Measurements from ENCODE around the gene LETMD1. TPM values are rescaled to one million over a fixed set of nuclear protein-coding genes. Genes with fewer than 3 reads are reported as not detected.

Gene LETMD1
- total and polyA plus RNA-seq, 2 of the 8 experiments (the other 6 are each of a cell fraction or from before 2014, with no cell fraction given): 39.4 to 65.3 TPM

- Histone ChIP-seq H3K9me3 (ENCODE audit: insufficient read depth in 2 of 2, low read depth in 1 of 2, low read length in 1 of 2) (no peaks in the 10 kb centered on the region), H3K27ac (ENCODE audit: low read depth, low read length) (no peak overlapping the region), H2BK15ac (ENCODE audit: low read length) (no peak overlapping the region), H3K56ac (replicated peaks; ENCODE audit: insufficient read length, low read depth, low read length) (no peak overlapping the region), H3K79me2 (ENCODE audit: control insufficient read depth in 1 of 2, insufficient read depth in 2 of 2, low read length in 2 of 2) (peaks cover 9 to 47% of the 10 kb centered on the region in 2 experiments; a peak in 3 of 4 replicates), H3K79me1 (ENCODE audit: low read depth, low read length) (peaks cover 8% of the 10 kb centered on the region), H4K8ac (ENCODE audit: extremely low read depth, insufficient read depth, low read length) (no peak overlapping the region), H2BK20ac (ENCODE audit: low read length) (no peak overlapping the region), H2BK12ac (ENCODE audit: low read depth, low read length) (no peak overlapping the region), H3K9ac (replicated peaks in 1 of 4; ENCODE audit: extremely low read depth in 1 of 4, low read depth in 3 of 4, low read length in 3 of 4) (no peak overlapping the region; a peak in 1 of 7 replicates), H3K23me2 (ENCODE audit: low read depth, low read length) (peaks cover 7% of the 10 kb centered on the region), H2BK5ac (ENCODE audit: low read depth, low read length) (no peak overlapping the region), H3K4me3 (ENCODE audit: extremely low read depth in 1 of 4, insufficient read depth in 2 of 4, low read depth in 3 of 4, low read length in 4 of 4) (peak overlapping the region in 1 of 4 experiments; percentile 84; a peak in 2 of 8 replicates), H3K36me3 (ENCODE audit: control insufficient read depth in 2 of 4, insufficient read depth in 4 of 4, low read length in 3 of 4) (peaks cover 0 to 5% (median 0%) of the 10 kb centered on the region in 4 experiments; a peak in 2 of 8 replicates), H2AFZ (ENCODE audit: low read length) (no peak overlapping the region), H2AK5ac (ENCODE audit: low read depth, low read length) (no peak overlapping the region), H3K23ac (ENCODE audit: insufficient read length) (no peak overlapping the region), H3K14ac (ENCODE audit: insufficient read length) (no peak overlapping the region), H3K4me1 (replicated peaks in 1 of 4; ENCODE audit: control insufficient read depth in 3 of 4, insufficient read depth in 4 of 4, low read length in 3 of 4) (peaks cover 4 to 6% (median 5%) of the 10 kb centered on the region in 4 experiments; a peak in 4 of 7 replicates), H2BK120ac (replicated peaks; ENCODE audit: low read depth, low read length) (no peak overlapping the region), H3K27me3 (replicated peaks in 1 of 4; ENCODE audit: control insufficient read depth in 3 of 4, extremely low read depth in 1 of 4, insufficient read depth in 3 of 4, low read length in 3 of 4) (no peaks in the 10 kb centered on the region), H4K20me1 (replicated peaks in 1 of 2; ENCODE audit: control insufficient read depth in 1 of 2, insufficient read depth in 2 of 2, low read length in 2 of 2) (peaks cover 0 to 5% of the 10 kb centered on the region in 2 experiments), H3K4ac (replicated peaks; ENCODE audit: insufficient read length, low read depth, low read length) (no peak overlapping the region), H3K18ac (ENCODE audit: extremely low read depth, low read length) (no peak overlapping the region), H4K5ac (ENCODE audit: insufficient read length, low read depth, low read length) (no peak overlapping the region), H3K4me2 (ENCODE audit: insufficient read depth in 1 of 2, low read depth in 2 of 2, low read length in 2 of 2) (peak overlapping the region in 1 of 2 experiments; percentile 100; a peak in 1 of 4 replicates), H4K91ac (replicated peaks; ENCODE audit: insufficient read length, low read length) (no peak overlapping the region)
- DNase-seq (ENCODE audit: low read depth in 1 of 2, low spot score in 2 of 2) (no peak), FAIRE-seq (no peak)
- CTCF ChIA-PET (ENCODE audit: partially characterized antibody): interaction anchor here (0.6 to 1.2 kb wide), 3 partner anchors 17 to 260 kb away, joined by 3 read pairs; no protein-coding TSS in a partner anchor
- POLR2A ChIA-PET (ENCODE audit: partially characterized antibody): interaction anchor here (0.7 to 3.9 kb wide), 8 partner anchors 17 to 996 kb away, joined by 3 to 30 read pairs (median 10); partner anchors contain the start of genes POU6F1, SLC11A2 and SMARCD1
- 79% methylated on average over 1 of the region's 1 CpG; no CpG with 5 or more reads in 1 of the 2 experiments for WGBS, 2 experiments (ENCODE audit: extremely low coverage in 1 of 2, insufficient coverage in 1 of 2, insufficient read length in 1 of 2, insufficient replicate concordance in 2 of 2, low coverage in 1 of 2, low lambda C conversion rate in 2 of 2, missing lambda C conversion rate in 1 of 2)
- no peak for TF ChIP-seq CHD1 (IDR thresholded peaks at IDR 0.05; ENCODE audit: low read depth, low read length)
- TF ChIP-seq ATF3 (IDR thresholded peaks at IDR 0.05; ENCODE audit: insufficient read depth, low read depth, low read length): no peak
Measured at GRCh38 chr12:51081421-51081820, 33.3 kb downstream of the LETMD1 start.
